ENCODE data around the gene GALNT2. TPM values are rescaled to one million over a fixed set of nuclear protein-coding genes. Genes with fewer than 3 reads are reported as not detected.

Gene GALNT2
- total and polyA plus RNA-seq, 10 of the 15 experiments (the other 5 are each of a cell fraction or from before 2014, with no cell fraction given): 0.52 to 27.7 (median 16.3) TPM

GRCh38 chr1:230048322-230048721 lies 18.7 kb upstream of the GALNT2 start:
- H3K9me3 ChIP-seq (replicated peaks; ENCODE audit: control insufficient read depth, insufficient read depth, low read length): no peaks in the 10 kb centered on the region
- H3K36me3 ChIP-seq (ENCODE audit: control insufficient read depth in 2 of 2, insufficient read depth in 2 of 2, low read length in 1 of 2): no peaks in the 10 kb centered on the region
- no peak overlapping the region for H2AFZ ChIP-seq (ENCODE audit: control insufficient read depth, low read depth, low read length)
- TF ChIP-seq JUND (IDR thresholded peaks at IDR 0.05; ENCODE audit: low read depth, low read length) (no peak), NR2C2 (IDR thresholded peaks at IDR 0.05; ENCODE audit: borderline replicate concordance, control insufficient read depth, insufficient read length, low read depth) (no peak), CREB1 (IDR thresholded peaks at IDR 0.05; ENCODE audit: low read depth) (no peak), SMAD1 (IDR thresholded peaks at IDR 0.05; ENCODE audit: low read depth, partially characterized antibody) (no peak), NFXL1 (IDR thresholded peaks at IDR 0.05; ENCODE audit: borderline replicate concordance) (no peak), POLR2AphosphoS2 (IDR thresholded peaks at IDR 0.05; ENCODE audit: low read depth, low read length) (no peak)
- H3K79me2 ChIP-seq (ENCODE audit: control insufficient read depth, insufficient read depth, low read length): no peaks in the 10 kb centered on the region
- no peak overlapping the region for H3K4me2 ChIP-seq (ENCODE audit: control insufficient read depth, insufficient read depth)
- in situ Hi-C loops (cut with MboI) (no loop called here), intact Hi-C loops (cut with micrococcal nuclease; ENCODE audit: unreplicated experiment) (no loop called here)
- no peaks in the 10 kb centered on the region for H3K4me1 ChIP-seq (ENCODE audit: control insufficient read depth, insufficient read depth, low read length)
- ATAC-seq (no peak), FAIRE-seq (no peak), DNase-seq (ENCODE audit: low read depth, low spot score) (no peak)
- ChIA-PET POLR2A (no interaction called here), CTCF (no interaction called here), SMC1A (ENCODE audit: uncharacterized antibody, unreplicated experiment) (no interaction called here), RAD21 (ENCODE audit: unreplicated experiment) (no interaction called here)
- no peak overlapping the region for H3K9ac ChIP-seq (ENCODE audit: control insufficient read depth, insufficient read depth, low read length)
- H3K4me3 ChIP-seq: no peak overlapping the region
- no peak overlapping the region for H3K27ac ChIP-seq (ENCODE audit: control insufficient read depth, insufficient read depth)
- H4K20me1 ChIP-seq (ENCODE audit: control insufficient read depth, insufficient read depth): no peaks in the 10 kb centered on the region
- WGBS (ENCODE audit: insufficient coverage, insufficient replicate concordance, low lambda C conversion rate, missing lambda C conversion rate): 23% methylated on average over 2 of the region's 2 CpGs
- H3K27me3 ChIP-seq (replicated peaks in 1 of 2; ENCODE audit: control insufficient read depth in 2 of 2, insufficient read depth in 2 of 2, low read length in 1 of 2): 0 out of 4 replicates have a peak, but pooled peaks cover 0 to 1% of the 10 kb centered on the region in 2 experiments
- BruUV-seq (replicated peaks): no TSS peak

- no peak overlapping the region for H2AFZ ChIP-seq (ENCODE audit: control insufficient read depth, low read depth, low read length)
- no peak overlapping the region for H3K4me2 ChIP-seq (ENCODE audit: control insufficient read depth, insufficient read depth)
- ChIA-PET POLR2A (no interaction called here), SMC1A (ENCODE audit: uncharacterized antibody, unreplicated experiment) (no interaction called here), CTCF (no interaction called here), RAD21 (ENCODE audit: unreplicated experiment) (no interaction called here)
- FAIRE-seq (no peak), DNase-seq (ENCODE audit: low read depth, low spot score) (no peak), ATAC-seq (no peak)
- intact Hi-C loops (cut with micrococcal nuclease; ENCODE audit: unreplicated experiment): no loop called here
- 0% methylated on average over 1 of the region's 1 CpG for WGBS (ENCODE audit: insufficient coverage, insufficient replicate concordance, low lambda C conversion rate, missing lambda C conversion rate)
- H3K27ac ChIP-seq (ENCODE audit: control insufficient read depth, insufficient read depth): no peak overlapping the region
- BruUV-seq (replicated peaks): no TSS peak
- no peak overlapping the region for H3K9ac ChIP-seq (ENCODE audit: control insufficient read depth, insufficient read depth, low read length)
- H3K9me3 ChIP-seq (replicated peaks; ENCODE audit: control insufficient read depth, insufficient read depth, low read length): no peaks in the 10 kb centered on the region
- H3K79me2 ChIP-seq (ENCODE audit: control insufficient read depth, insufficient read depth, low read length): no peaks in the 10 kb centered on the region
- H3K4me1 ChIP-seq (ENCODE audit: control insufficient read depth, insufficient read depth, low read length): no peaks in the 10 kb centered on the region
- in situ Hi-C loops (cut with MboI): no loop called here
- 0 out of 4 replicates have a peak, but pooled peaks cover 0 to 1% of the 10 kb centered on the region in 2 experiments for H3K27me3 ChIP-seq (replicated peaks in 1 of 2; ENCODE audit: control insufficient read depth in 2 of 2, insufficient read depth in 2 of 2, low read length in 1 of 2)
- no peaks in the 10 kb centered on the region for H3K36me3 ChIP-seq (ENCODE audit: control insufficient read depth in 2 of 2, insufficient read depth in 2 of 2, low read length in 1 of 2)
- H4K20me1 ChIP-seq (ENCODE audit: control insufficient read depth, insufficient read depth): no peaks in the 10 kb centered on the region
- no peak overlapping the region for H3K4me3 ChIP-seq
- TF ChIP-seq, protein P1, sequence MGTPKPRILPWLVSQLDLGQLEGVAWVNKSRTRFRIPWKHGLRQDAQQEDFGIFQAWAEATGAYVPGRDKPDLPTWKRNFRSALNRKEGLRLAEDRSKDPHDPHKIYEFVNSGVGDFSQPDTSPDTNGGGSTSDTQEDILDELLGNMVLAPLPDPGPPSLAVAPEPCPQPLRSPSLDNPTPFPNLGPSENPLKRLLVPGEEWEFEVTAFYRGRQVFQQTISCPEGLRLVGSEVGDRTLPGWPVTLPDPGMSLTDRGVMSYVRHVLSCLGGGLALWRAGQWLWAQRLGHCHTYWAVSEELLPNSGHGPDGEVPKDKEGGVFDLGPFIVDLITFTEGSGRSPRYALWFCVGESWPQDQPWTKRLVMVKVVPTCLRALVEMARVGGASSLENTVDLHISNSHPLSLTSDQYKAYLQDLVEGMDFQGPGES (IDR thresholded peaks at IDR 0.05): no peak
- TF ChIP-seq CHD4 (IDR thresholded peaks at IDR 0.05) (no peak), ZBTB40 (IDR thresholded peaks at IDR 0.05; ENCODE audit: borderline replicate concordance) (no peak), PAX5 (IDR thresholded peaks at IDR 0.05; ENCODE audit: borderline replicate concordance, low read depth, low read length) (no peak)
Observed at GRCh38 chr1:230048922-230049321, 18.1 kb upstream of the GALNT2 start.
